IMR-90 (cell line): ENCODE measurements around the gene PALB2. TPM values are rescaled to one million over a fixed set of nuclear protein-coding genes. Genes with fewer than 3 reads are reported as not detected.

ENCODE experiments used
- ATAC-seq: fragments of 200-7000 bp; cut with Tn5 transposase; 2 replicates; pipeline ENCODE4 v1.9.1; 2020; ENCODE audit warnings: low read depth, mild to moderate bottlenecking, moderate library complexity
- BruUV-seq: library from RNA; stranded (reverse); fragments of 400-500 nt; replicated peaks from 2 replicates; lab custom pipeline; 2021; lab: Mats Ljungman, UMichigan
- CTCF ChIA-PET: fragments of 300-600 bp; formaldehyde crosslinking; extraction: SDS; loops from one replicate; lab custom pipeline; 2021; ENCODE audit warnings: antibody characterized with exemption; lab: Yijun Ruan, JAX
- POLR2A ChIA-PET: fragments of 300-600 bp; sonication (Branson Sonifier 250); formaldehyde crosslinking; loops from one replicate; lab custom pipeline; 2022; ENCODE audit warnings: antibody characterized with exemption; ENCODE audit not compliant: unreplicated experiment; lab: Charles Lee
- DNase-seq: peaks from one replicate; pipeline ENCODE4 v3.0.0; 2013
- H2AFZ ChIP-seq: replicated peaks from 2 replicates; pipeline ENCODE3; 2013; ENCODE audit warnings: low read length, mild to moderate bottlenecking; ENCODE audit not compliant: poor library complexity
- H2AK5ac ChIP-seq: 2 replicates; pipeline ENCODE4 v1.6.1; 2013; ENCODE audit warnings: low read depth, low read length, inconsistent platforms
- H2AK9ac ChIP-seq: replicated peaks from 2 replicates; pipeline ENCODE3; 2013; ENCODE audit warnings: mild to moderate bottlenecking, low read depth, low read length, moderate library complexity; ENCODE audit not compliant: poor library complexity
- H2BK120ac ChIP-seq: 2 replicates; pipeline ENCODE4 v1.6.1; 2013; ENCODE audit warnings: low read depth, low read length, inconsistent platforms
- H2BK15ac ChIP-seq: 3 replicates; pipeline ENCODE4 v1.6.1; 2013; ENCODE audit warnings: low read depth, low read length, inconsistent platforms
- H2BK20ac ChIP-seq: 2 replicates; pipeline ENCODE4 v1.6.1; 2013; ENCODE audit warnings: low read depth, mild to moderate bottlenecking, inconsistent platforms, low read length, moderate library complexity
- H2BK5ac ChIP-seq: 2 replicates; pipeline ENCODE4 v1.6.1; 2013; ENCODE audit warnings: mild to moderate bottlenecking, low read depth, low read length, inconsistent platforms; ENCODE audit not compliant: poor library complexity, severe bottlenecking
- H3K14ac ChIP-seq: replicated peaks from 2 replicates; pipeline ENCODE4 v1.6.1; 2013; ENCODE audit warnings: low read depth, low read length, inconsistent platforms
- H3K18ac ChIP-seq: 2 replicates; pipeline ENCODE4 v1.6.1; 2013; ENCODE audit warnings: low read depth, low read length, control low read depth
- H3K23ac ChIP-seq: 2 replicates; pipeline ENCODE4 v1.6.1; 2013; ENCODE audit warnings: low read depth, low read length, inconsistent platforms
- H3K27ac ChIP-seq: 2 replicates; pipeline ENCODE4 v1.5.1; 2013; ENCODE audit warnings: mild to moderate bottlenecking, control low read depth, low read length; ENCODE audit not compliant: insufficient read depth
- H3K27me3 ChIP-seq: 2 replicates; pipeline ENCODE4 v1.6.1; 2013; ENCODE audit warnings: low read length; ENCODE audit not compliant: control insufficient read depth, insufficient read depth
- H3K36me3 ChIP-seq: 2 replicates; pipeline ENCODE4 v1.6.1; 2013; ENCODE audit warnings: low read length, mixed read lengths; ENCODE audit not compliant: control insufficient read depth, insufficient read depth
- H3K4ac ChIP-seq: 2 replicates; pipeline ENCODE4 v1.6.1; 2013; ENCODE audit warnings: low read depth, low read length, inconsistent platforms
- H3K4me1 ChIP-seq: 2 replicates; pipeline ENCODE4 v1.6.1; 2013; ENCODE audit warnings: low read length, mixed read lengths; ENCODE audit not compliant: control insufficient read depth, insufficient read depth
- H3K4me2 ChIP-seq: 2 replicates; pipeline ENCODE4 v1.6.1; 2013; ENCODE audit warnings: low read depth, mild to moderate bottlenecking, control low read depth, low read length, moderate library complexity
- H3K4me3 ChIP-seq: 2 replicates; pipeline ENCODE4 v1.5.1; 2013; ENCODE audit warnings: low read depth, mild to moderate bottlenecking, control low read depth, low read length, moderate library complexity; ENCODE audit not compliant: insufficient read depth
- H3K56ac ChIP-seq: 2 replicates; pipeline ENCODE4 v1.6.1; 2013; ENCODE audit warnings: low read length, inconsistent platforms; ENCODE audit not compliant: insufficient read depth; ENCODE audit errors: extremely low read depth
- H3K79me1 ChIP-seq, 2 experiments: 2 replicates each; pipeline ENCODE4 v1.6.1; 2013; ENCODE audit warnings: low read length in 2 of 2, inconsistent platforms in 1 of 2, low read depth in 1 of 2
- H3K9ac ChIP-seq: 2 replicates; pipeline ENCODE4 v1.6.1; 2013; ENCODE audit warnings: low read depth, low read length, control low read depth
- H3K9me1 ChIP-seq: 2 replicates; pipeline ENCODE4 v1.6.1; 2013; ENCODE audit warnings: low read length, inconsistent platforms; ENCODE audit not compliant: insufficient read depth
- H3K9me3 ChIP-seq: 2 replicates; pipeline ENCODE4 v1.6.1; 2013; ENCODE audit warnings: low read length; ENCODE audit not compliant: control insufficient read depth, insufficient read depth
- H4K20me1 ChIP-seq: 2 replicates; pipeline ENCODE4 v1.6.1; 2013; ENCODE audit warnings: low read length, inconsistent platforms; ENCODE audit not compliant: insufficient read depth
- H4K5ac ChIP-seq: 2 replicates; pipeline ENCODE4 v1.6.1; 2013; ENCODE audit warnings: mild to moderate bottlenecking, low read depth, low read length, control low read depth
- H4K8ac ChIP-seq, 2 experiments: 2 replicates each; pipeline ENCODE4 v1.6.1; 2013; ENCODE audit warnings: low read depth in 2 of 2, low read length in 2 of 2, control low read depth in 1 of 2, inconsistent platforms in 1 of 2
- H4K91ac ChIP-seq: 2 replicates; pipeline ENCODE4 v1.6.1; 2013; ENCODE audit warnings: low read depth, low read length, inconsistent platforms; ENCODE audit not compliant: insufficient read depth
- CEBPB ChIP-seq: IDR thresholded peaks from 2 replicates; pipeline ENCODE4 v1.6.1; 2012; ENCODE audit warnings: low read depth, low read length, improper control_type of control experiment
- FOS ChIP-seq: fragments of 150-350 bp; IDR thresholded peaks from 2 replicates; pipeline ENCODE4 v1.6.1; 2016; ENCODE audit warnings: low read depth, low read length
- RFX5 ChIP-seq: IDR thresholded peaks from 2 replicates; pipeline ENCODE4 v1.8.0; 2012; ENCODE audit warnings: low read depth, mild to moderate bottlenecking, low read length, moderate library complexity
- SMC3 ChIP-seq: fragments of 150-350 bp; IDR thresholded peaks from 2 replicates; pipeline ENCODE4 v1.6.1; 2016; ENCODE audit warnings: low read depth, mild to moderate bottlenecking, antibody characterized with exemption, low read length, moderate library complexity
- WGBS, 2 experiments: methylation state at CpG; one replicate each; pipeline versions ENCODE4 v1.1.5 to v1.1.7; 2013; ENCODE audit warnings: missing lambda C conversion rate in 2 of 2; ENCODE audit not compliant: insufficient read length in 1 of 2; ENCODE audit errors: extremely low coverage in 2 of 2; 5-methylcytosine and 5-hydroxymethylcytosine counted together
- dilution Hi-C: fragments of 300-500 bp; cut with HindIII; formaldehyde crosslinking; loops from one replicate; pipeline ENCODE4 v1.14.3; 2018; ENCODE audit warnings: low sequenced_read_pairs; ENCODE audit not compliant: unreplicated experiment
- in situ Hi-C: fragments of 300-500 bp; cut with MboI; formaldehyde crosslinking; loops from 3 replicates; pipeline ENCODE4 v1.14.3; 2019; ENCODE audit warnings: low sequenced_read_pairs, inconsistent platforms, mixed read lengths
- intact Hi-C: fragments of 100-400 bp; cut with micrococcal nuclease; formaldehyde crosslinking; loops from 2 replicates; pipeline ENCODE4 v1.10.0; 2022
- polyA plus RNA-seq, 3 experiments: library from polyadenylated mRNA; depleted of rRNA; stranded (reverse); fragments of >200 nt; gene quantifications; 2 replicates each; pipeline ENCODE4 v1.2.3, GENCODE V29; 2012; ENCODE audit warnings: low replicate concordance in 1 of 3
- total RNA-seq: library from RNA; depleted of rRNA; stranded (reverse); fragments of >200 nt; gene quantifications from 2 replicates; pipeline ENCODE4 v1.2.3, GENCODE V29; 2012

Gene PALB2
- total and polyA plus RNA-seq, 2 of the 4 experiments (the other 2 are of a cell fraction): 4.1 to 8.6 TPM

DNA sequence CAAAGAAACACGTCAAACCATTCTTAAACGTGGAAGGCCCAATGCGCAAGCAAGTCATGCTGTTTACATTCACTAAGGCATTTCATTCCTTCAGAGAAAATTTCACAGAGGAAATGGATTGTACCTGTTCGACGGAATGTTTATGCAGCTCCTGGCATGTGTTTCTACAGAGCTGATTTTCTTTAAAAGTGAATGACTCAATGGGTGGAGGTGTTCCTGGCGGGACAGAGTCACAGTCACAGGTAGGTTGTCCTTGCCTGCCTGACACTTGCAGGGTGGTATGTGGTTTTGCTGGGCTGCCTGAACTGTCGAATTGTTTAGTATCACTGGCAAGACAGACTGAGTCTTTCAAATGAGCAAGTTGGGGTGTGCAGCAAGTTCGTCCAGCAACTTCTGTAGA, 11.6 kb downstream of the PALB2 start:
- Histone ChIP-seq H3K23ac (no peak overlapping the region), H2BK5ac (no peak overlapping the region), H3K9me1 (no peaks in the 10 kb centered on the region), H3K79me1 (peaks cover 3 to 8% of the 10 kb centered on the region in 2 experiments; a peak in 2 of 4 replicates), H2AK9ac (no peak overlapping the region), H3K27me3 (no peaks in the 10 kb centered on the region), H2AFZ (no peak overlapping the region), H3K4ac (no peak overlapping the region), H3K4me1 (no peaks in the 10 kb centered on the region), H3K18ac (no peak overlapping the region), H3K9me3 (no peaks in the 10 kb centered on the region), H3K36me3 (peaks cover 28% of the 10 kb centered on the region), H4K20me1 (no peaks in the 10 kb centered on the region), H2AK5ac (no peak overlapping the region), H2BK20ac (no peak overlapping the region), H3K9ac (no peak overlapping the region), H3K56ac (no peak overlapping the region), H4K5ac (no peak overlapping the region), H4K91ac (no peak overlapping the region), H3K27ac (no peak overlapping the region), H3K4me3 (no peak overlapping the region), H4K8ac (no peak overlapping the region), H2BK120ac (no peak overlapping the region), H2BK15ac (no peak overlapping the region), H3K4me2 (no peak overlapping the region), H3K14ac (no peak overlapping the region)
- CTCF ChIA-PET: no interaction called here
- POLR2A ChIA-PET: interaction anchor here (0.6 kb wide), 1 partner anchor 12 kb away, joined by 7 read pairs; no protein-coding TSS in a partner anchor
- ATAC-seq: no peak
- no peak for TF ChIP-seq RFX5
- TF ChIP-seq CEBPB: no peak
- TF ChIP-seq SMC3: no peak
- TF ChIP-seq FOS: no peak
- in situ Hi-C loops: no loop called here
- WGBS, 2 experiments: 80% methylated on average over 2 of the region's 8 CpGs; no CpG with 5 or more reads in 1 of the 2 experiments
- dilution Hi-C loops: no loop called here
- intact Hi-C loops: no loop called here
- BruUV-seq: TSS peak; percentile 86
- no peak for DNase-seq
